Activated T-cell treated with anti-CD3 and anti-CD28 coated beads, Interleukin-2, amount 50 U/mL, for 24 hours (primary cell): ENCODE measurements around the gene CAVIN2.

Experiments used
- DNase-seq: peaks from one replicate; pipeline ENCODE4 v3.0.0-alpha.2; 2020
- H3K27ac Mint-ChIP-seq: 2 replicates; pipeline ENCODE4 v1.8.0; 2020; ENCODE audit warnings: mild to moderate bottlenecking, mixed read lengths
- H3K27me3 Mint-ChIP-seq: 2 replicates; pipeline ENCODE4 v1.8.0; 2020; ENCODE audit warnings: mixed read lengths
- H3K36me3 Mint-ChIP-seq: 2 replicates; pipeline ENCODE4 v1.8.0; 2020; ENCODE audit warnings: low read depth, mixed read lengths
- H3K4me1 Mint-ChIP-seq: 2 replicates; pipeline ENCODE4 v1.8.0; 2020; ENCODE audit warnings: low read depth, mixed read lengths
- H3K4me3 Mint-ChIP-seq: 2 replicates; pipeline ENCODE4 v1.8.0; 2020; ENCODE audit warnings: mild to moderate bottlenecking, moderate library complexity, mixed read lengths
- H3K9me3 Mint-ChIP-seq: 2 replicates; pipeline ENCODE4 v1.8.0; 2020; ENCODE audit warnings: mixed read lengths

Gene CAVIN2

GRCh38 chr2:191856111-191856876 is 9.4 kb upstream of the CAVIN2 start:
- Mint-ChIP-seq H3K4me1 (peaks cover 1% of the 10 kb centered on the region), H3K27me3 (peaks cover 20% of the 10 kb centered on the region), H3K27ac (no peak overlapping the region), H3K36me3 (no peaks in the 10 kb centered on the region), H3K4me3 (no peak overlapping the region), H3K9me3 (no peaks in the 10 kb centered on the region)
- DNase-seq = no peak

- H3K4me3 Mint-ChIP-seq = no peak overlapping the region
- no peak overlapping the region for H3K27ac Mint-ChIP-seq
- H3K36me3 Mint-ChIP-seq = no peaks in the 10 kb centered on the region
- peaks cover 24% of the 10 kb centered on the region for H3K27me3 Mint-ChIP-seq
- peaks cover 1% of the 10 kb centered on the region for H3K4me1 Mint-ChIP-seq
- H3K9me3 Mint-ChIP-seq = no peaks in the 10 kb centered on the region
- no peak for DNase-seq
Observed at GRCh38 chr2:191855382-191855781, 8.5 kb upstream of the CAVIN2 start.

- no peaks in the 10 kb centered on the region for H3K36me3 Mint-ChIP-seq
- H3K4me3 Mint-ChIP-seq = no peak overlapping the region
- DNase-seq = no peak
- H3K27me3 Mint-ChIP-seq = peaks cover 27% of the 10 kb centered on the region
- peaks cover 1% of the 10 kb centered on the region for H3K4me1 Mint-ChIP-seq
- H3K9me3 Mint-ChIP-seq = no peaks in the 10 kb centered on the region
- H3K27ac Mint-ChIP-seq = no peak overlapping the region
Observed at GRCh38 chr2:191854382-191855372, 7.8 kb upstream of the CAVIN2 start.

GRCh38 chr2:191853843-191854242 is 7.0 kb upstream of the CAVIN2 start:
- H3K27me3 Mint-ChIP-seq = peaks cover 31% of the 10 kb centered on the region
- H3K4me3 Mint-ChIP-seq = no peak overlapping the region
- H3K4me1 Mint-ChIP-seq = peaks cover 1% of the 10 kb centered on the region
- no peaks in the 10 kb centered on the region for H3K9me3 Mint-ChIP-seq
- DNase-seq = no peak
- no peak overlapping the region for H3K27ac Mint-ChIP-seq
- no peaks in the 10 kb centered on the region for H3K36me3 Mint-ChIP-seq

DNA sequence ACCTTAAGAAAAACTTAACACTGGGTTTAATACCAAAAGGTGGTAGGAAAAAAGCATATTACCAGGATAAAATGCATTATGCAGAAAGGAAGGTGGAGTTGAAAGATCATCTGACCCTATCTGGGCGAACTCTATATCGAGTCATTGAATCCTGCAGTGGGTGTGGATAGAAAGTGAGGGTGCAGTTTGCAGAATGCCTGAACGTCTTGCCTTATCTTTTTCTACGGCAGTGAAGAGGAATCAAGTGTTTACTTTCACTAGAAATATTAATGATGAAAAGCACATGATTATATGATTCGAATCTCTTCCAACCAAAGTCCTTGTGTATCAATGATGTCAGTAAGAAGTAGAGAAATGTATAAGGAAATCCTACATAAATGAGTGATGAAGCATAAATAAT is 4.3 kb upstream of the CAVIN2 start:
- Mint-ChIP-seq H3K4me1 (peaks cover 11% of the 10 kb centered on the region), H3K4me3 (no peak overlapping the region), H3K36me3 (no peaks in the 10 kb centered on the region), H3K27ac (no peak overlapping the region), H3K27me3 (peaks cover 50% of the 10 kb centered on the region), H3K9me3 (no peaks in the 10 kb centered on the region)
- no peak for DNase-seq

GRCh38 chr2:191848771-191849767 is 2.2 kb upstream of the CAVIN2 start:
- Mint-ChIP-seq H3K27me3 (peaks cover 57% of the 10 kb centered on the region), H3K27ac (no peak overlapping the region), H3K36me3 (no peaks in the 10 kb centered on the region), H3K4me3 (no peak overlapping the region), H3K9me3 (no peaks in the 10 kb centered on the region), H3K4me1 (peaks cover 13% of the 10 kb centered on the region)
- DNase-seq = no peak

GRCh38 chr2:191847764-191848163 is 876 bp upstream of the CAVIN2 start:
- H3K27me3 Mint-ChIP-seq = peaks cover 50% of the 10 kb centered on the region
- no peak overlapping the region for H3K4me3 Mint-ChIP-seq
- DNase-seq = no peak
- no peaks in the 10 kb centered on the region for H3K36me3 Mint-ChIP-seq
- peaks cover 11% of the 10 kb centered on the region for H3K4me1 Mint-ChIP-seq
- H3K9me3 Mint-ChIP-seq = no peaks in the 10 kb centered on the region
- H3K27ac Mint-ChIP-seq = no peak overlapping the region

DNA sequence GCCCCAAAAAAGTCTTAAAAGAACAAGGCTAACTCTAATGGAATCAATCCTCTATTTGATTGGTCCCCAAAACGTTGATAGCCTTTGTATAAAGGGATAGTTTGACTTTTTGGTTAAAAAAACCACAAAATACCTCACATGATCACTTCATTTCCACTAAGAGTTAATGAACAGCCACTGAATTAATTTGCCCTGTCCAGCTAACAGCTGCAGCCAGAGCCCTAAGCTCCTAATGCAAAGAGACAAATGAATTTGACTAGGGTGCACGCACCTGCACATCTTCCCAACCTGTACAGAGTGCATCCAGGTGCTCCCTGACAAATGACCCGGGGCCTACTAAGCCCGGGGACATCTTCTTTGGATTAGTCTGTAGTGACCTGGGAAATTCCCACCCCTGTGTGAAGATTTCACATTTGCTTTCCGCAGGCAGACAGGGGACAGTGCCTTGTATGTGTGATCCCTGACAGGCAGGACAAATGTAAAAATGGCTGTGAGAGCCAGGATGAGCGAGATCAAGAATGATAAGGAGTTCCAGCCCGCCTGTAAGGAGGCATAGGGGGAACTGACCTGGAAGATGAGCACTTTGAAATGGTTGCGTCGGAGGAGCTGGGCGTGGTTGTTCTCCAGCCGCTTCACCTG is 893 bp downstream of the CAVIN2 start:
- no peaks in the 10 kb centered on the region for H3K9me3 Mint-ChIP-seq
- no peaks in the 10 kb centered on the region for H3K36me3 Mint-ChIP-seq
- no peak for DNase-seq
- no peak overlapping the region for H3K4me3 Mint-ChIP-seq
- H3K27me3 Mint-ChIP-seq = peaks cover 46% of the 10 kb centered on the region
- H3K27ac Mint-ChIP-seq = no peak overlapping the region
- H3K4me1 Mint-ChIP-seq = peaks cover 11% of the 10 kb centered on the region

DNA sequence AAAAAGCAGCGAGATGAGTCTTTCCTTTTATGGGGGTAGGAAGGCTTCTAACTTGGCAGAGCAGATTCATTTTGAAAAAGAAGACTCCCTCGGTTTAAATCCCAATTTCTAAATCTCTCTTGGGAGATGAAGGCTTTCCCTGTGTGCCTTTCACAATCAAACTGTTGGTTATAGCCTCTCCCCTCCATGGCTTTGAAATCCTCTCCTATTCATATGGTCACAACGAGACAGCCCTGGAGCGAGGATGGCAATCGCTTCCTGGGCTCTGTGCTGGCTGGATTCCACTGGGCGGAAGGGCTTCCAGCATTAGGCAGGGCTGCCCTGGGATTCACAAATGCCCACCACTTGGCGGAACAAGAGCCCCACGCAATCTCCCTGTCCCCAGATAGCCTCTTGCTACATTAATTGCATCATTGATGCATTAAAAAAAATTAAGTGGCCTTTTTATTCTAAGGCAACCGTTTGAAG is 1.6 kb downstream of the CAVIN2 start:
- Mint-ChIP-seq H3K27me3 (peaks cover 47% of the 10 kb centered on the region), H3K9me3 (no peaks in the 10 kb centered on the region), H3K4me3 (no peak overlapping the region), H3K36me3 (no peaks in the 10 kb centered on the region), H3K27ac (no peak overlapping the region), H3K4me1 (peaks cover 11% of the 10 kb centered on the region)
- no peak for DNase-seq

- H3K4me1 Mint-ChIP-seq = peaks cover 11% of the 10 kb centered on the region
- H3K27me3 Mint-ChIP-seq = peaks cover 48% of the 10 kb centered on the region
- no peak overlapping the region for H3K4me3 Mint-ChIP-seq
- no peaks in the 10 kb centered on the region for H3K36me3 Mint-ChIP-seq
- H3K9me3 Mint-ChIP-seq = no peaks in the 10 kb centered on the region
- no peak for DNase-seq
- no peak overlapping the region for H3K27ac Mint-ChIP-seq
Observed at GRCh38 chr2:191844706-191845105, 2.2 kb downstream of the CAVIN2 start.

GRCh38 chr2:191840921-191841320 is 6.0 kb downstream of the CAVIN2 start:
- no peak overlapping the region for H3K4me3 Mint-ChIP-seq
- DNase-seq = no peak
- H3K4me1 Mint-ChIP-seq = no peaks in the 10 kb centered on the region
- H3K9me3 Mint-ChIP-seq = no peaks in the 10 kb centered on the region
- peaks cover 25% of the 10 kb centered on the region for H3K27me3 Mint-ChIP-seq
- no peaks in the 10 kb centered on the region for H3K36me3 Mint-ChIP-seq
- H3K27ac Mint-ChIP-seq = no peak overlapping the region

GRCh38 chr2:191839918-191840804 is 6.7 kb downstream of the CAVIN2 start:
- Mint-ChIP-seq H3K27me3 (peaks cover 18% of the 10 kb centered on the region), H3K4me1 (no peaks in the 10 kb centered on the region), H3K9me3 (no peaks in the 10 kb centered on the region), H3K27ac (no peak overlapping the region), H3K36me3 (no peaks in the 10 kb centered on the region), H3K4me3 (no peak overlapping the region)
- no peak for DNase-seq

GRCh38 chr2:191838526-191838925 is 8.4 kb downstream of the CAVIN2 start:
- H3K27ac Mint-ChIP-seq = no peak overlapping the region
- H3K9me3 Mint-ChIP-seq = no peaks in the 10 kb centered on the region
- H3K27me3 Mint-ChIP-seq = peaks cover 21% of the 10 kb centered on the region
- DNase-seq = no peak
- no peak overlapping the region for H3K4me3 Mint-ChIP-seq
- no peaks in the 10 kb centered on the region for H3K4me1 Mint-ChIP-seq
- H3K36me3 Mint-ChIP-seq = no peaks in the 10 kb centered on the region
